Right forelimb (tissue), 1 donor: ENCODE measurements around the gene TNNI2.
A peak's percentile ranks its signal among the peaks of the same experiment; 100 is the strongest.
"Not testable (repeated sequence)": the region's sequence is repeated elsewhere in the genome, so short reads cannot be mapped to it uniquely, and the experiment has no call there.

Source experiments
- DNase-seq: peaks from one replicate; pipeline ENCODE4 v3.0.0-alpha.2; 2018

The TNNI2 gene

DNA sequence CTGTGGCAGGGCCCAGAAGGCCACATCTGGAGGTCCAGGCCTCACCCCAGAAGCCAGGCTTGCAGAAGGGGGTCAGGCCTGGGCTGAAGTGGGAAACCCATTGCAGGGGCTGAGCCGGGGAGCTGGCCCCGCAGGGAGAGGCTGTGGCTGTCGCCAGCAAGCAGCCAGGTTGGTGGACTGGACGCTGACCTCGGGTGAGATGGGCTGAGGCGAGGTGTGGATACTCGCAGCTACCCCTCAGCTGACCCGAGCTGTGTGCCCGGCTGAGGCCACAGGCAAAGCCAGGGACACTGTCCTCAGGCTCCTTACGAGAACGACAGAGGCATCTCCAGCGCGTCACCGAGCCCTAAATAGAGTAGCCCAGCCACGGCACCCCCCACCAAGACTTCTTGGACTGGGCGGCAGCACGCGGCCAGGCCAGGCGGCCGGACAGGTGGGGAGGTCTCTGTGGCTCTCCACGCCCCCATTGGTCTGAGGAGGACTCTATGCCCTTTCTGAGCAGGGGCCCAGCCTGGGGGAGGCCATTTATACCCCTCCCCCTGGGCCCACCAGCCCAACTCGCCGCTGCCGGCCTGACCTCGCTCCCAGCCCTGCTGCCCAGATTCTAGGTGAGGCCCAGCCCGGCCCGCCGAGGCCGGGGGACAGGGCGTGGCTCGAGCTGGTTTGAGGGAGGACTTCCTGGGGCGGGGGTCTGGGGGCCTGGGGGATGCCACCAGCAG, at the start of gene TNNI2:
TSS of gene TNNI2 (plus strand) at position 556 of the 719 bp plus-strand sequence. CDS start 716 bp downstream, outside the sequence.
- DNase-seq, result peak; percentile 52

DNA sequence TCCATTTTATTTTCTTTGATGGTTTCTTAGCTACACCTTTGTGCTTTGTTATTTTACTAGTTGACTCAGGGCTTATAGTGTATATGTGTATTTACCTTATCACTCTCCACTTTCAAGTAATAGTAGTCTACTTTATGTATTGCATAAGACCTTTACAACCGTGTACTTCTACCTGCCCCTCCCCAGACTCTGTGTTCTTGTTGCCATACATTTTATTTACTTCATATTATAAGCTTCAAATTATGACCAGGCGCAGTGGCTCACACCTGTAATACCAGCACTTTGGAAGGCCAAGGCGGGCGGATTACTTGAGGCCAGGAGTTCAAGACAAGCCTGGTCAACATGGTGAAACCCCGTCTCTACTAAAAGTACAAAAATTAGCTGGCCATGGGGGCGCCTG, 46.9 kb upstream of the TNNI2 start:
- DNase-seq, result no peak

DNA sequence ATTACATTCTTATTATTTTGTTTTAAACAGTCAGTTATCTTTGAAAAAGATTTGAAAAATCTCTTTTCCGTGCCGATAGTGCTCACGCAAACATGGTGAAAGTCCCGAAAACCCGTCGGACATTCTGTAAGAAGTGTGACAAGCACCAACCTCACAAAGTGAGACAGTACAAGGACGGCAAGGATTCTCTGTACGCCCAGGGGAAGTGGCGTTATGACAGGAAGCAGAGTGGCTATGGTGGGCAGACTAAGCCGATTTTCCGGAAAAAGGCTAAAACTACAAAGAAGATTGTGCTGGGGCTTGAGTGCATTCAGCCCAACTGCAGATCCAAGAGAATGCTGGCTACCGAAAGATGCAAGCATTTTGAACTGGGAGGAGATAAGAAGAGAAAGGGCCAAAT, 46.3 kb upstream of the TNNI2 start:
- no peak for DNase-seq

- no peak for DNase-seq
Measured at GRCh38 chr11:1793081-1793480, 45.7 kb upstream of the TNNI2 start.

DNA sequence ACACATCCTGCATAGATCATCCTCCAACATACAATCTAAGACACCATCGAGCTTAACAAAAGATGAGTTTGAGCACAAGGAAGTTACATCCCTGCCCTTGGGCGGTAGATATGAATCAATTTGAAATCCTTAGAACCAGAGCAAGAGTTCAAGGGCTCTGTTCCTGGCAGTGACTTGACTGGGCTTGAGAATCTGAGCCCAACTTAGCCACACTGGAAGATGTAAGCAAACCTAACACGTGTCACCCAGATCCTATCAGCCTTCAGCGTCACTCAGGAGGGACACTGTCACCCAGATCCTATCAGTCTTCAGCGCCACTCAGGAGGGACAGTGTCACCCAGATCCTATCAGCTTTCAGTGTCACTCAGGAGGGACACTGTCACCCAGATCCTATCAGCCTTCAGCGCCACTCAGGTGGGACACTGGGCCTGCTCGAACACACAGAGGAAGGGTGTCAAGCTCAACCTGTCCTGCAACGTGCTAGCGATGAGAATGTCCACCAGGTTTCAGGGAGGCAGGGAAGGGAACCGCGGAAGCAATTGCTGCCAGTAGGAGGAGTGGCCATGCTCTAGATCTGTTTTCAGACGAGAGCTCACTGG, 42.3 kb upstream of the TNNI2 start:
- DNase-seq, result no peak

DNA sequence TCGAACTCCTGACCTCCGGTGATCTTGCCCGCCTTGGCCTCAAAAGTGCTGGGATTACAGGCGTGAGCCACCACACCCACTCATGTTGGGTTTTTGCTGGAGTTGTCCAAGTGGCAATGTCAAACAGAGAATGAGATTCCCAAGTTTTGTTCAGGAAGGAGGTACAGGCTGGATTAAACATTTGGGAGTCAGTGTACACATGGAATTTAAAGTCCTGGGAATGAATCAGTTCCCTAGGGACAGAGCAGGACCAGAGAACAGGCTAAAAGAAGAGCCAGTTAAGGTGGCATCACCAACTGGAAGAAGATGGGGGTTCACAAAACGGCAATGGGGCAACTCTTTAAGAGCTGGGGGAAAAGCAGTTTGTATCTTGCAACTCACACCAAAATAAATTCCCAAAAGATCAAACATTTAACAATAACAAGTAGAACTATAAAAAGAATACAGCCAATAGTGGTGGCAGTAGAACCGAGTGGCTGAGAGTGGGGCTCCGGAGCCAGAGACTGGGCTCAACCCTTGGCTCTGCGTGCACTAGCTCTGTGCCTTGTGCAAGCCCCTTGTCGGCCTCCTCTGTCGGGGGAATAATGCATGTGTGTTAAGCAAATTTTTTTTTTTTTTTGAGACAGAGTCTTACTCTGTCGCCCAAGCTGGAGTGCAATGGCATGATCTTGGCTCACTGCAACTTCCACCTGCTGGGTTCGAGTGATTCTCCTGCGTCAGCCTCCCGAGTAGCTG, 41.2 kb upstream of the TNNI2 start:
- no peak for DNase-seq

DNA sequence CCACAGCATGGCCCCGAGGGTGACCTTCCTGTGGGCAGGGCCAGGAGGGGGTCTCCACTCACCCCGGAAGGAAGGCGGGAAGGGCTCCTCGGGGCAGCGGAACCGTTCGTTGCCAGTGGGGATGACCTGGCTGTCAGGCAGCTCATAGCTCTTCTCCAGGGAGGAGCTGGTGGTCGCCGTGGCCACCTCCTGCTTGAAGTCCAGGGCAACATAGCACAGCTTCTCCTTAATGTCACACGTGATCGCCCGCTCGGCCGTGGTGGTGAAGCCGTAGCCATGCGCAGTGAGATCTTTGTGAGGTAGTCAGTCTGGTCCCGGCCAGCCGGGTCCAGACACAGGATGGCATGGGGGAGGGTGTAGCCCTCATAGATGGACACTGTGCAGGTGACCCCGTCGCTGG, 35.5 kb upstream of the TNNI2 start:
- DNase-seq, result no peak

GRCh38 chr11:1803835-1804519, 34.8 kb upstream of the TNNI2 start:
- DNase-seq, result not testable (repeated sequence)

GRCh38 chr11:1805525-1805924, 33.3 kb upstream of the TNNI2 start:
- DNase-seq, result no peak

- DNase-seq, result no peak
Measured at GRCh38 chr11:1807264-1807995, 31.4 kb upstream of the TNNI2 start.

GRCh38 chr11:1810761-1811160, 28.0 kb upstream of the TNNI2 start:
- no peak for DNase-seq

DNA sequence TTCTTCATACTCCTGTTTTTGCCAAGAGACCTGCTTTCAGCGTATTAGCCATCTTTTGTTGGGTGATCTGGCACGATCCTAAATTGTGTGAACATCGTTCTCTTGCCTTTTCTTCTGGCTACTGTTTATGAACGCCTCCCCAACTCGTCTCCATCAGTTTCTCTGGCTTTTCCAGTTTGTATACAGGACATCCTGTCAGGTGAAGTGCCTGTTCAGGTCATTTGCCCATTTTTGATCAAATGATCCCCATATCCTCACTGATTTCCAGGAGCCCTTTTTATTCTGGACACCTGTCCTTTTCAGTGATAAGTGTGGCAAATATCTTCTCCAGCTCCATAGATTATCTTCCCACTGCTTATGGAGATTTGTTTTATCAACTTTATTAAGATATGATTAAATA, 26.5 kb upstream of the TNNI2 start:
- no peak for DNase-seq

- DNase-seq, result no peak
Measured at GRCh38 chr11:1812801-1813200, 26.0 kb upstream of the TNNI2 start.

DNA sequence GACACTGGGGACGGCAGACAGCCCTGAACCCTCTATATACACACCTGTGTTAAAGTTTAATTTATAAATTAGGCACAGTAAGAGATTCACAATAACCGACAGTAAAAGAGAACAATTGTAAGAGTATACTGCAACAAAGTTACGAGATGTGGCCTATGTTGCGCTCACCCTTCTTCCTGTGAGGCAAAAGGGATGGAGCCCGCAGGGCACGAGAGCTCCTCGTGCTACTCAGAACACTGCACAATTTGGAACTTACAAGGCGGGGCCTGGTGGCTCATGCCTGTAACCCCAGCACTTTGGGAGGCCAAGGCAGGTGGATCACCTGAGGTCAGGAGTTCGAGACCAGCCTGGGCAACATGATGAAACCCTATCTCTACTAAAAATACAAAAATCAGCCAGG, 25.4 kb upstream of the TNNI2 start:
- DNase-seq, result not testable (repeated sequence)

- no peak for DNase-seq
Measured at GRCh38 chr11:1814691-1815090, 24.1 kb upstream of the TNNI2 start.

- DNase-seq, result no peak
Measured at GRCh38 chr11:1815311-1815710, 23.5 kb upstream of the TNNI2 start.

- no peak for DNase-seq
Measured at GRCh38 chr11:1815751-1816150, 23.0 kb upstream of the TNNI2 start.

GRCh38 chr11:1817000-1817399, 21.8 kb upstream of the TNNI2 start:
- DNase-seq, result no peak

DNA sequence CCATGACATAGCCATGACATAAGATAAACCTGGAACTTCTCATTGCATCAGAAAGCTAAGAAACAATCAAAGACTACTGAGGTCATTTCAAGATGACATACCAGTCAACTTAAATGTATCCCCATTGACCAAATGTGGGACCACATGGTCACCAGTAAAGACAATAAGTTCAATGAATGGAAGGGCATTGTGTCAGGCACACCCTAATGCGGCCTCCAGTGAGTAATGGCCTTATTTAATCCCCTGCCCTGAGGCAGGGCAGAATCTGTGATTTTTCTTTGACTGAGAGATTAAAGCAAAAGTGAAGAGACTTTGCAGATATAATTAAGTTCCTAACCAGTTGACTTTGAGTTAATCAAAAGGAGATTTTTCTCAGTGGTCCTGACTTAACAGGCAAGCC, 21.3 kb upstream of the TNNI2 start:
- DNase-seq, result no peak

DNA sequence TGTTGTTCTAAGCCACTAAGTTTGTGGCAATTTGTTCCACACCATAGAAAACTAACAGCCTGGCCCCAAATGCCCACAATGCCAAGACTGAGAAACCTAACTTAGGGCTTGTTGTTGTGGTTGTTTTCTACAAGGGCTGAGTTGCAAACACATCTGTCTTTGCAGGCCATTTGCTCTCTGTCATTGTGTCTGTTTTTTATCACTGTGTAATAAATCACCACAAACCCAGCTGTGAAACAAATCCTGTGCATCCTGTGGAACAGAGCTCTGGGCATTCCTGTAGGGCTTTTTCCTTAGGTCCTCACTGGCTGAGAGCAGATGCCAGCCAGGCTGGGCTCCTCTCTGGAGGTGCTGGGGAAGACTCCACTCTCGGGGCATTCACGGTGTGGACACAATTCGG, 19.7 kb upstream of the TNNI2 start:
- DNase-seq, result no peak

DNA sequence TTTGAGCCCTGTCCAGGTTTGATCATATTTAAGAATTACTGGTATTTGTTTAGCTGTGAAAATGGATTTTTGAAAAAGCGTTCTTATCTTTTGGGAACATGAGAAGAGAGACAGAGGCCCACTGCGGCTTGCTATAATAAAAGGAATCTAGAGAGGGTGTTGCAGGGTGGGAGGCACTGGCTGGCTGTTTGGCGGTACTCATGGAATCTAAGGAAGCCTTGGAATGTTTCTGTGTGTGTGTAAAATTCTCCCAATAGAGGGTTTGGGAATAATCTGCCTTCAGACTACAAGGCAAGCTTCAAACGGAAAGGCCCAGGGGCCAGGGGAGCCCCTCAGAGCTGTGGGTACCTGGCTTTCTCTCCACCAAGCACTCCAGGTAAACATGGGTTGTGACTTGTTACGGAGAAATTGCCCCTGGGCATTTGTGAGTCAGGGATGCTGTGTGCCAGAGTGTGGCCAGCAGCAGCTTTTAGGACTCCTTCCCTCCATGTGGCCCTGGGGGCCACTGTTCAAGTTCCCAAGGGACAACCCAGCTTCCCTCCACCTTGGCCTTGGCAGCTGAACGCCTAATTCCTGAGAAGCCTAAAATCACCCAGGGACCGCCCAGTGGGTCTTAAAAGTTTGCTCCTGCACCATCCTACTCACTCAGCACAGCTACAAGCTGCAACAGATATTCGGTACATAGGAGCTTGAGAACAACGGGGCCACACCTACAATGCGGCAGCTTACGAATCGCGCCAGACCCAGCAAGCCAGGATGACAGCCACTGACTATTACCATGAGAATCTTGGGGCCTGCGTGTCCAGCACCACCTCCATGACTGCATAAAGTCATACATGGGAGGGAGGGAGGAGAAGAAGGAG, 18.1 kb upstream of the TNNI2 start:
- no peak for DNase-seq

- no peak for DNase-seq
Measured at GRCh38 chr11:1821562-1821961, 17.2 kb upstream of the TNNI2 start.
